Measurements from ENCODE around the gene GDF11. TPM values are rescaled to one million over a fixed set of nuclear protein-coding genes. Genes with fewer than 3 reads are reported as not detected.

GDF11 gene
- total RNA-seq, 1 donor from 2014 or later: 52.4 TPM

GRCh38 chr12:55732288-55732687 is 10.6 kb upstream of the GDF11 start:
- Mint-ChIP-seq H3K4me1 (ENCODE audit: low read depth, unreplicated experiment) (peaks cover 15% of the 10 kb centered on the region), H3K36me3 (ENCODE audit: unreplicated experiment) (no peaks in the 10 kb centered on the region), H3K4me3 (ENCODE audit: unreplicated experiment) (peak overlapping the region; percentile 52), H3K27me3 (ENCODE audit: unreplicated experiment) (peaks cover 18% of the 10 kb centered on the region), H3K27ac (ENCODE audit: unreplicated experiment) (peak overlapping the region; percentile 28), H3K9me3 (ENCODE audit: unreplicated experiment) (peaks cover 10% of the 10 kb centered on the region)
- DNase-seq: no peak
- no peak for TF ChIP-seq CTCF (IDR thresholded peaks at IDR 0.05; ENCODE audit: partially characterized antibody, unreplicated experiment)

GRCh38 chr12:55733021-55733555 is 9.8 kb upstream of the GDF11 start:
- H3K4me1 Mint-ChIP-seq (ENCODE audit: low read depth, unreplicated experiment): peaks cover 22% of the 10 kb centered on the region
- peaks cover 9% of the 10 kb centered on the region for H3K9me3 Mint-ChIP-seq (ENCODE audit: unreplicated experiment)
- H3K27ac Mint-ChIP-seq (ENCODE audit: unreplicated experiment): peak overlapping the region; percentile 28
- H3K36me3 Mint-ChIP-seq (ENCODE audit: unreplicated experiment): no peaks in the 10 kb centered on the region
- no peak for TF ChIP-seq CTCF (IDR thresholded peaks at IDR 0.05; ENCODE audit: partially characterized antibody, unreplicated experiment)
- peak; percentile 42 for DNase-seq
- H3K27me3 Mint-ChIP-seq (ENCODE audit: unreplicated experiment): peaks cover 17% of the 10 kb centered on the region
- peak overlapping the region; percentile 52 for H3K4me3 Mint-ChIP-seq (ENCODE audit: unreplicated experiment)

GRCh38 chr12:55733858-55734257 is 9.1 kb upstream of the GDF11 start:
- H3K27ac Mint-ChIP-seq (ENCODE audit: unreplicated experiment): no peak overlapping the region
- no peak overlapping the region for H3K4me3 Mint-ChIP-seq (ENCODE audit: unreplicated experiment)
- H3K27me3 Mint-ChIP-seq (ENCODE audit: unreplicated experiment): peaks cover 17% of the 10 kb centered on the region
- H3K36me3 Mint-ChIP-seq (ENCODE audit: unreplicated experiment): no peaks in the 10 kb centered on the region
- TF ChIP-seq CTCF (IDR thresholded peaks at IDR 0.05; ENCODE audit: partially characterized antibody, unreplicated experiment): no peak
- DNase-seq: no peak
- H3K9me3 Mint-ChIP-seq (ENCODE audit: unreplicated experiment): peaks cover 9% of the 10 kb centered on the region
- H3K4me1 Mint-ChIP-seq (ENCODE audit: low read depth, unreplicated experiment): peaks cover 22% of the 10 kb centered on the region

GRCh38 chr12:55734595-55734994 is 8.3 kb upstream of the GDF11 start:
- no peaks in the 10 kb centered on the region for H3K36me3 Mint-ChIP-seq (ENCODE audit: unreplicated experiment)
- TF ChIP-seq CTCF (IDR thresholded peaks at IDR 0.05; ENCODE audit: partially characterized antibody, unreplicated experiment): no peak
- no peak overlapping the region for H3K4me3 Mint-ChIP-seq (ENCODE audit: unreplicated experiment)

GRCh38 chr12:55736076-55736475 is 6.8 kb upstream of the GDF11 start:
- Mint-ChIP-seq H3K4me1 (ENCODE audit: low read depth, unreplicated experiment) (peaks cover 15% of the 10 kb centered on the region), H3K36me3 (ENCODE audit: unreplicated experiment) (no peaks in the 10 kb centered on the region), H3K9me3 (ENCODE audit: unreplicated experiment) (peaks cover 1% of the 10 kb centered on the region), H3K4me3 (ENCODE audit: unreplicated experiment) (no peak overlapping the region), H3K27me3 (ENCODE audit: unreplicated experiment) (peaks cover 2% of the 10 kb centered on the region), H3K27ac (ENCODE audit: unreplicated experiment) (peak overlapping the region; percentile 63)
- DNase-seq: no peak
- no peak for TF ChIP-seq CTCF (IDR thresholded peaks at IDR 0.05; ENCODE audit: partially characterized antibody, unreplicated experiment)

More at GRCh38 chr12:55734595-55734994, 8.3 kb upstream of the GDF11 start:
- Mint-ChIP-seq H3K27me3 (ENCODE audit: unreplicated experiment) (peaks cover 13% of the 10 kb centered on the region), H3K9me3 (ENCODE audit: unreplicated experiment) (peaks cover 7% of the 10 kb centered on the region), H3K4me1 (ENCODE audit: low read depth, unreplicated experiment) (peaks cover 21% of the 10 kb centered on the region), H3K27ac (ENCODE audit: unreplicated experiment) (no peak overlapping the region)
- no peak for DNase-seq
